NCI-H2196 treated with DMSO at 0.1 percent for 48 hours (cell line): Measurements from ENCODE around the gene PNPLA8.

Experiments used
- DNase-seq: peaks from one replicate; lab custom pipeline; 2025; ENCODE audit not compliant: unreplicated experiment; lab: John Stamatoyannopoulos, UW

PNPLA8 gene

GRCh38 chr7:108448584-108449505, 77.1 kb downstream of the PNPLA8 start:
- DNase-seq, result no peak

- DNase-seq, result peak; percentile 92
These were observed 83.8 kb downstream of the PNPLA8 start for GRCh38 chr7:108442039-108442568.

- DNase-seq, result no peak
These were observed 84.5 kb downstream of the PNPLA8 start for GRCh38 chr7:108441392-108441955.

GRCh38 chr7:108440613-108441012, 85.3 kb downstream of the PNPLA8 start:
- DNase-seq, result no peak

- DNase-seq, result no peak
These were observed 89.0 kb downstream of the PNPLA8 start for GRCh38 chr7:108436906-108437305.

- no peak for DNase-seq
These were observed 91.9 kb downstream of the PNPLA8 start for GRCh38 chr7:108434010-108434409.

GRCh38 chr7:108431099-108431498, 94.8 kb downstream of the PNPLA8 start:
- no peak for DNase-seq

GRCh38 chr7:108430664-108431063, 95.3 kb downstream of the PNPLA8 start:
- no peak for DNase-seq

GRCh38 chr7:108427766-108428165, 98.2 kb downstream of the PNPLA8 start:
- no peak for DNase-seq

GRCh38 chr7:108425714-108426275, 100.1 kb downstream of the PNPLA8 start:
- DNase-seq, result no peak

- DNase-seq, result no peak
These were observed 101.9 kb downstream of the PNPLA8 start for GRCh38 chr7:108424013-108424412.

GRCh38 chr7:108423089-108423989, 102.6 kb downstream of the PNPLA8 start:
- DNase-seq, result no peak

GRCh38 chr7:108421720-108422331, 104.1 kb downstream of the PNPLA8 start:
- DNase-seq, result no peak
